Fibroblast of lung (primary cell): ENCODE data around the gene SLAIN1. TPM values are rescaled to one million over a fixed set of nuclear protein-coding genes. Genes with fewer than 3 reads are reported as not detected.

Experiments used
- DNase-seq, 2 donors: peaks; one replicate each; pipeline versions ENCODE4 v3.0.0 to v3.0.0-alpha.2; 2010; ENCODE audit warnings: low read depth in 2 of 2
- H2AFZ ChIP-seq: 2 replicates; pipeline ENCODE4 v1.5.1; 2012; ENCODE audit warnings: low read length, control low read depth, inconsistent platforms
- H3K27ac ChIP-seq: 2 replicates; pipeline ENCODE4 v1.5.1; 2011; ENCODE audit warnings: low read length, control low read depth; ENCODE audit not compliant: insufficient read depth
- H3K27me3 ChIP-seq: 2 replicates; pipeline ENCODE4 v1.5.1; 2011; ENCODE audit warnings: mild to moderate bottlenecking, low read length; ENCODE audit not compliant: control insufficient read depth, insufficient read depth
- H3K36me3 ChIP-seq: 2 replicates; pipeline ENCODE4 v1.5.1; 2011; ENCODE audit warnings: low read length; ENCODE audit not compliant: control insufficient read depth, insufficient read depth
- H3K4me1 ChIP-seq: 2 replicates; pipeline ENCODE4 v1.5.1; 2011; ENCODE audit warnings: low read length; ENCODE audit not compliant: control insufficient read depth, insufficient read depth; ENCODE audit errors: extremely low read depth
- H3K4me2 ChIP-seq: 2 replicates; pipeline ENCODE4 v1.5.1; 2011; ENCODE audit warnings: low read length, control low read depth; ENCODE audit not compliant: insufficient read depth; ENCODE audit errors: extremely low read depth
- H3K4me3 ChIP-seq, 4 experiments: fragments of 200-600 bp in 1 of 4; sonication (generic) in 1 of 4; replicated peaks in 1 of 4; 2 replicates each; pipeline ENCODE4 v1.5.1; 2011 to 2016; ENCODE audit warnings: low read length in 4 of 4, low read depth in 3 of 4, mild to moderate bottlenecking in 3 of 4, control low read depth in 2 of 4, inconsistent platforms in 1 of 4, mixed read lengths in 1 of 4; ENCODE audit not compliant: insufficient read depth in 1 of 4; ENCODE audit errors: control extremely low read depth in 1 of 4
- H3K79me2 ChIP-seq: 2 replicates; pipeline ENCODE4 v1.5.1; 2012; ENCODE audit warnings: mild to moderate bottlenecking, low read length, inconsistent platforms; ENCODE audit not compliant: control insufficient read depth, insufficient read depth
- H3K9ac ChIP-seq: 2 replicates; pipeline ENCODE4 v1.5.1; 2011; ENCODE audit warnings: mild to moderate bottlenecking, low read length, control low read depth; ENCODE audit not compliant: insufficient read depth
- H3K9me3 ChIP-seq: 2 replicates; pipeline ENCODE4 v1.5.1; 2012; ENCODE audit warnings: low read depth, low read length; ENCODE audit not compliant: control insufficient read depth, insufficient read depth
- H4K20me1 ChIP-seq: 2 replicates; pipeline ENCODE4 v1.5.1; 2011; ENCODE audit warnings: low read length; ENCODE audit not compliant: control insufficient read depth, insufficient read depth; ENCODE audit errors: extremely low read depth
- EZH2 ChIP-seq: IDR thresholded peaks from 2 replicates; pipeline ENCODE4 v1.5.1; 2012; ENCODE audit warnings: low read length, control low read depth, mild to moderate bottlenecking; ENCODE audit errors: missing control alignments
- polyA plus RNA-seq, 2 donors: library from polyadenylated mRNA; depleted of rRNA in 1 of 2; stranded (reverse) in 1 of 2; unstranded in 1 of 2; fragments of >200 nt; gene quantifications; 2 replicates each; pipeline ENCODE4 v1.2.1, GENCODE V29; 2011 to 2012; ENCODE audit warnings: missing spikeins in 1 of 2
- total RNA-seq: library from RNA; depleted of rRNA; stranded (reverse); fragments of >200 nt; gene quantifications from 2 replicates; pipeline ENCODE4 v1.2.1, GENCODE V29; 2014
- TF ChIP-seq, protein P1 (sequence below), 2 donors: IDR thresholded peaks in 1 of 2; conservative IDR thresholded peaks in 1 of 2; 1 replicate in 1 of 2; 2 replicates in 1 of 2; pipeline ENCODE4 v1.5.1; 2011 to 2012; ENCODE audit warnings: low read length in 2 of 2, control low read depth in 1 of 2, inconsistent platforms in 1 of 2, low read depth in 1 of 2, mild to moderate bottlenecking in 1 of 2

SLAIN1 gene
- total and polyA plus RNA-seq, 2 donors (not counting 1 experiment from before 2014, with no cell fraction given), result 0.54 to 2.6 TPM

DNA sequence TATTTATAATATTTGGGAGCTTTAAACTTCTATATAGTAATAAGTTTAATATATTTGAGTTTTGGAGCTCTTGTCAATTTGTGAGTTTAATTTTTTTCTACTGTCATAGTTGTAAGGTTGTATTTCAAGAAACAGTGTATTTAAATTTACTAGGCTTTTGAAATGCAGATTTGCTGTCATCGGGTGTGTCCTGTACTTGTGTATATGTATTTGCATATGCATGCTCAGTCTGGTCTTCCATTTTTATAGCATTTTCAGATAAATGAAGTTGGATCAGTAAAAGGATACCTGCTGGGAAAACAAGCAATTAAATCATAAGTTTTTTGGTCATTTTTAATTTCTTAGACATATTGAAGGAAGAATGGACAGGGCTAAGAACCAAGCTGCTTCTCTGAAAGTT lies 33.1 kb downstream of the SLAIN1 start:
- H3K4me1 ChIP-seq, result no peaks in the 10 kb centered on the region
- H3K27ac ChIP-seq, result no peak overlapping the region
- H3K36me3 ChIP-seq, result no peaks in the 10 kb centered on the region
- no peaks in the 10 kb centered on the region for H3K79me2 ChIP-seq
- H2AFZ ChIP-seq, result no peak overlapping the region
- DNase-seq, result no peak
- H3K4me3 ChIP-seq, result no peak overlapping the region
- no peaks in the 10 kb centered on the region for H3K27me3 ChIP-seq
- TF ChIP-seq, protein P1, sequence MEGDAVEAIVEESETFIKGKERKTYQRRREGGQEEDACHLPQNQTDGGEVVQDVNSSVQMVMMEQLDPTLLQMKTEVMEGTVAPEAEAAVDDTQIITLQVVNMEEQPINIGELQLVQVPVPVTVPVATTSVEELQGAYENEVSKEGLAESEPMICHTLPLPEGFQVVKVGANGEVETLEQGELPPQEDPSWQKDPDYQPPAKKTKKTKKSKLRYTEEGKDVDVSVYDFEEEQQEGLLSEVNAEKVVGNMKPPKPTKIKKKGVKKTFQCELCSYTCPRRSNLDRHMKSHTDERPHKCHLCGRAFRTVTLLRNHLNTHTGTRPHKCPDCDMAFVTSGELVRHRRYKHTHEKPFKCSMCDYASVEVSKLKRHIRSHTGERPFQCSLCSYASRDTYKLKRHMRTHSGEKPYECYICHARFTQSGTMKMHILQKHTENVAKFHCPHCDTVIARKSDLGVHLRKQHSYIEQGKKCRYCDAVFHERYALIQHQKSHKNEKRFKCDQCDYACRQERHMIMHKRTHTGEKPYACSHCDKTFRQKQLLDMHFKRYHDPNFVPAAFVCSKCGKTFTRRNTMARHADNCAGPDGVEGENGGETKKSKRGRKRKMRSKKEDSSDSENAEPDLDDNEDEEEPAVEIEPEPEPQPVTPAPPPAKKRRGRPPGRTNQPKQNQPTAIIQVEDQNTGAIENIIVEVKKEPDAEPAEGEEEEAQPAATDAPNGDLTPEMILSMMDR (conservative IDR thresholded peaks at IDR 0.05 in 1 of 2, IDR thresholded peaks at IDR 0.05 in 1 of 2; ENCODE audit: low read depth in 1 of 2, low read length in 2 of 2), result no peak
- no peak for TF ChIP-seq EZH2
- H3K4me2 ChIP-seq, result no peak overlapping the region
- no peaks in the 10 kb centered on the region for H3K9me3 ChIP-seq
- H3K9ac ChIP-seq, result no peak overlapping the region
- H4K20me1 ChIP-seq, result no peaks in the 10 kb centered on the region

DNA sequence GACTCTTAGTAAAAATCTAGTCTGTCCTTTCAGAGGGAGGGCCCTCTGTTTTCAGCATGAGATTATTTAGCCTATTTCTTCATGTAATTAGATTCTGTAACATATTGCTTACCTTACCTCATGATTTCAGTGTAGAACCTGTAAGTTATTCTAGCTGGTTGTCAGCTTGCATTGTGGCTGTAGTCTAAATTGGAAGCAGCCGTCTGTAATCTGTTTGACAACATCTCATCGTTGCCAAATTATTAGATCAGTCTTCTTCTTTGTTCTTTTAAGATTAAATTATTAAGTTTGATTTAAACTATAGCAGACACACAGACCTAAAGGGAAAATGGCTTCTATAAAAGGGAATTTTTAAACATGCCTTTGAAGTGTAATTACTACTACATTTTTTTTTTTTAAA lies 34.8 kb downstream of the SLAIN1 start:
- Histone ChIP-seq H3K9ac (no peak overlapping the region), H3K9me3 (no peaks in the 10 kb centered on the region), H3K36me3 (no peaks in the 10 kb centered on the region)

DNA sequence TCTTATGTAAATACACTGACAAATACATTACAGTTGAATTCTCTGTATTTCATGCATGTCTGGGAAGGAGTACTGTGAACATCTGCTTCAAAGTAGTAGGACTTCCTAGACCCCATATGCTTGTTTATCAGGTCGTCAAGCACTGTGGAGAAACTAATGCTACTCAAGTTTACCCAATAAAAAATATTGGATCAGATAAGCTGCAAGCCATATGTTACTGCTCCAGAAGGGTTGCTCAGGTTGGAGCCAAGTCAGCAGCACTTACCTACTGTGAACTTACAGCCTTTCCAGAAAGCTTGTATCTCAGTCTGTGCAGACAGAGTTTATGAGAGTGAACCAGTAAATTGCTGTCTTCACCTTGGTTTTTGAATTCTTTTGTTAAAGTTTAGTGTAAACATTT lies 36.2 kb downstream of the SLAIN1 start:
- Histone ChIP-seq H3K4me2 (no peak overlapping the region), H2AFZ (no peak overlapping the region), H3K79me2 (no peaks in the 10 kb centered on the region), H3K4me1 (no peaks in the 10 kb centered on the region), H3K9ac (no peak overlapping the region), H3K27ac (no peak overlapping the region), H4K20me1 (no peaks in the 10 kb centered on the region), H3K27me3 (no peaks in the 10 kb centered on the region), H3K36me3 (no peaks in the 10 kb centered on the region), H3K9me3 (no peaks in the 10 kb centered on the region), H3K4me3 (no peak overlapping the region)
- DNase-seq, result no peak
- TF ChIP-seq, protein P1 (conservative IDR thresholded peaks at IDR 0.05 in 1 of 2, IDR thresholded peaks at IDR 0.05 in 1 of 2; ENCODE audit: low read depth in 1 of 2, low read length in 2 of 2), result no peak
- no peak for TF ChIP-seq EZH2

More for the DNA sequence above, 34.8 kb downstream of the SLAIN1 start:
- no peaks in the 10 kb centered on the region for H3K79me2 ChIP-seq
- no peak for DNase-seq
- no peak overlapping the region for H3K27ac ChIP-seq
- no peaks in the 10 kb centered on the region for H4K20me1 ChIP-seq
- H3K4me3 ChIP-seq, result no peak overlapping the region
- H3K4me2 ChIP-seq, result no peak overlapping the region
- H2AFZ ChIP-seq, result no peak overlapping the region
- H3K27me3 ChIP-seq, result no peaks in the 10 kb centered on the region
- TF ChIP-seq, protein P1 (conservative IDR thresholded peaks at IDR 0.05 in 1 of 2, IDR thresholded peaks at IDR 0.05 in 1 of 2; ENCODE audit: low read depth in 1 of 2, low read length in 2 of 2), result no peak
- H3K4me1 ChIP-seq, result no peaks in the 10 kb centered on the region
